ENCODE results near the gene MAPT.

DNA sequence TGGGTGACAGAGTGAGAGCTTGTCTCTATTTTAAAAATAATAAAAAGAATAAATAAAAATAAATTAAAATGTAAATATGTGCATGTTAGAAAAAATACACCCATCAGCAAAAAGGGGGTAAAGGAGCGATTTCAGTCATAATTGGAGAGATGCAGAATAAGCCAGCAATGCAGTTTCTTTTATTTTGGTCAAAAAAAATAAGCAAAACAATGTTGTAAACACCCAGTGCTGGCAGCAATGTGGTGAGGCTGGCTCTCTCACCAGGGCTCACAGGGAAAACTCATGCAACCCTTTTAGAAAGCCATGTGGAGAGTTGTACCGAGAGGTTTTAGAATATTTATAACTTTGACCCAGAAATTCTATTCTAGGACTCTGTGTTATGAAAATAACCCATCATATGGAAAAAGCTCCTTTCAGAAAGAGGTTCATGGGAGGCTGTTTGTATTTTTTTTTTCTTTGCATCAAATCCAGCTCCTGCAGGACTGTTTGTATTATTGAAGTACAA is 113.2 kb downstream of the MAPT start:
- TF ChIP-seq CTCF (IDR thresholded peaks at IDR 0.05; ENCODE audit: poor library complexity) (no peak), EZH2phosphoT487 (IDR thresholded peaks at IDR 0.05; ENCODE audit: low read depth, severe bottlenecking, unreplicated experiment) (no peak)
